SK-N-SH (cell line): ENCODE data around the gene SEZ6L.

Experiments used
- CHD2 ChIP-seq: fragments of 150-350 bp; IDR thresholded peaks from 2 replicates; pipeline ENCODE4 v1.6.1; 2018; ENCODE audit warnings: low read length; ENCODE audit not compliant: partially characterized antibody
- GATA2 ChIP-seq: sonication (generic); formaldehyde crosslinking; IDR thresholded peaks from 2 replicates; pipeline ENCODE4 v1.5.0; 2020; ENCODE audit warnings: mild to moderate bottlenecking, missing genetic modification reagents
- SIN3A ChIP-seq: IDR thresholded peaks from 2 replicates; pipeline ENCODE4 v1.6.1; 2012; ENCODE audit warnings: low read depth, mild to moderate bottlenecking, low read length, moderate library complexity, borderline replicate concordance
- TAF1 ChIP-seq: IDR thresholded peaks from 2 replicates; pipeline ENCODE4 v1.6.1; 2012; ENCODE audit warnings: low read depth, mild to moderate bottlenecking, low read length, moderate library complexity, borderline replicate concordance
- TF ChIP-seq, protein P1 (sequence below): IDR thresholded peaks from 2 replicates; pipeline ENCODE4; 2012
- TF ChIP-seq, protein P2 (sequence below): fragments of 200-600 bp; sonication (generic); IDR thresholded peaks from 2 replicates; pipeline ENCODE4 v1.6.1; 2017; ENCODE audit warnings: antibody characterized with exemption, mild to moderate bottlenecking, moderate library complexity
- TF ChIP-seq, protein P3 (sequence below): IDR thresholded peaks from 2 replicates; pipeline ENCODE4 v1.4.0; 2012; ENCODE audit warnings: low read depth, borderline replicate concordance
- TF ChIP-seq, protein P4 (sequence below): IDR thresholded peaks from 2 replicates; pipeline ENCODE4 v1.4.0; 2012; ENCODE audit warnings: low read depth

DNA sequence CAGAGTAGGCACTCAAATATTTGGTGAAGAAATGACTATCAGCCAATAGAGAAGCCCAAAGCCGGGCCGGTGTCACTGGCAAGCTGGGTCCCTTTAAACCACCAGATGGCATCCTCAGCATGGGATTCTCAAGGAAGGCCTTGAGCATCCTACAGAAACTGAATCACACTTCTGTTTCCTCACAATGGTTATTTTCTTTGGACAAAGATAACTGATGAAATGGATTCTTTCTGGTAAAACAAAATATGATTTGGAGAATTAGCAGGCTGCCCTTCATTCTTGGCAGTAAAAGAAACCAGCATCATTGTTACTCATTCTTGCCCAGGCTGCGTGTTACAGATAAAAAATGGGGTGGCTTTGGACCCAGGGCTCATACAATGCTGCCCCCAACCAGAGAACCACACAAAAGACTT lies 229.5 kb downstream of the SEZ6L start:
- TF ChIP-seq, protein P1, sequence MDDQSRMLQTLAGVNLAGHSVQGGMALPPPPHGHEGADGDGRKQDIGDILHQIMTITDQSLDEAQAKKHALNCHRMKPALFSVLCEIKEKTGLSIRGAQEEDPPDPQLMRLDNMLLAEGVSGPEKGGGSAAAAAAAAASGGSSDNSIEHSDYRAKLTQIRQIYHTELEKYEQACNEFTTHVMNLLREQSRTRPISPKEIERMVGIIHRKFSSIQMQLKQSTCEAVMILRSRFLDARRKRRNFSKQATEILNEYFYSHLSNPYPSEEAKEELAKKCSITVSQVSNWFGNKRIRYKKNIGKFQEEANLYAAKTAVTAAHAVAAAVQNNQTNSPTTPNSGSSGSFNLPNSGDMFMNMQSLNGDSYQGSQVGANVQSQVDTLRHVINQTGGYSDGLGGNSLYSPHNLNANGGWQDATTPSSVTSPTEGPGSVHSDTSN: no peak
- TF ChIP-seq, protein P2, sequence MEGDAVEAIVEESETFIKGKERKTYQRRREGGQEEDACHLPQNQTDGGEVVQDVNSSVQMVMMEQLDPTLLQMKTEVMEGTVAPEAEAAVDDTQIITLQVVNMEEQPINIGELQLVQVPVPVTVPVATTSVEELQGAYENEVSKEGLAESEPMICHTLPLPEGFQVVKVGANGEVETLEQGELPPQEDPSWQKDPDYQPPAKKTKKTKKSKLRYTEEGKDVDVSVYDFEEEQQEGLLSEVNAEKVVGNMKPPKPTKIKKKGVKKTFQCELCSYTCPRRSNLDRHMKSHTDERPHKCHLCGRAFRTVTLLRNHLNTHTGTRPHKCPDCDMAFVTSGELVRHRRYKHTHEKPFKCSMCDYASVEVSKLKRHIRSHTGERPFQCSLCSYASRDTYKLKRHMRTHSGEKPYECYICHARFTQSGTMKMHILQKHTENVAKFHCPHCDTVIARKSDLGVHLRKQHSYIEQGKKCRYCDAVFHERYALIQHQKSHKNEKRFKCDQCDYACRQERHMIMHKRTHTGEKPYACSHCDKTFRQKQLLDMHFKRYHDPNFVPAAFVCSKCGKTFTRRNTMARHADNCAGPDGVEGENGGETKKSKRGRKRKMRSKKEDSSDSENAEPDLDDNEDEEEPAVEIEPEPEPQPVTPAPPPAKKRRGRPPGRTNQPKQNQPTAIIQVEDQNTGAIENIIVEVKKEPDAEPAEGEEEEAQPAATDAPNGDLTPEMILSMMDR: peak; percentile 84
- TF ChIP-seq CHD2 (no peak), TAF1 (no peak), SIN3A (no peak), GATA2 (CRISPR knock-in tag) (no peak)
- TF ChIP-seq, protein P3, sequence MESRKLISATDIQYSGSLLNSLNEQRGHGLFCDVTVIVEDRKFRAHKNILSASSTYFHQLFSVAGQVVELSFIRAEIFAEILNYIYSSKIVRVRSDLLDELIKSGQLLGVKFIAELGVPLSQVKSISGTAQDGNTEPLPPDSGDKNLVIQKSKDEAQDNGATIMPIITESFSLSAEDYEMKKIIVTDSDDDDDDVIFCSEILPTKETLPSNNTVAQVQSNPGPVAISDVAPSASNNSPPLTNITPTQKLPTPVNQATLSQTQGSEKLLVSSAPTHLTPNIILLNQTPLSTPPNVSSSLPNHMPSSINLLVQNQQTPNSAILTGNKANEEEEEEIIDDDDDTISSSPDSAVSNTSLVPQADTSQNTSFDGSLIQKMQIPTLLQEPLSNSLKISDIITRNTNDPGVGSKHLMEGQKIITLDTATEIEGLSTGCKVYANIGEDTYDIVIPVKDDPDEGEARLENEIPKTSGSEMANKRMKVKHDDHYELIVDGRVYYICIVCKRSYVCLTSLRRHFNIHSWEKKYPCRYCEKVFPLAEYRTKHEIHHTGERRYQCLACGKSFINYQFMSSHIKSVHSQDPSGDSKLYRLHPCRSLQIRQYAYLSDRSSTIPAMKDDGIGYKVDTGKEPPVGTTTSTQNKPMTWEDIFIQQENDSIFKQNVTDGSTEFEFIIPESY: no peak
- TF ChIP-seq, protein P4, sequence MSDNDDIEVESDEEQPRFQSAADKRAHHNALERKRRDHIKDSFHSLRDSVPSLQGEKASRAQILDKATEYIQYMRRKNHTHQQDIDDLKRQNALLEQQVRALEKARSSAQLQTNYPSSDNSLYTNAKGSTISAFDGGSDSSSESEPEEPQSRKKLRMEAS: no peak
